GM12878 (cell line): ENCODE results near the gene DLX5. TPM values are rescaled to one million over a fixed set of nuclear protein-coding genes. Genes with fewer than 3 reads are reported as not detected.

Experiments
- ATAC-seq: fragments of 200-7000 bp; cut with Tn5 transposase; 3 replicates; pipeline ENCODE4 v1.9.1; 2020; ENCODE audit warnings: mild to moderate bottlenecking, moderate library complexity
- BruUV-seq: library from RNA; stranded (reverse); fragments of 400-500 nt; replicated peaks from 2 replicates; lab custom pipeline; 2021; lab: Mats Ljungman, UMichigan
- CTCF ChIA-PET: fragments of 300-600 bp; sonication (Branson Sonifier 250); formaldehyde crosslinking; extraction: SDS; loops from one replicate; lab custom pipeline; 2021; ENCODE audit warnings: inconsistent platforms; lab: Yijun Ruan, JAX
- POLR2A ChIA-PET: fragments of 350-600 bp; formaldehyde crosslinking; extraction: SDS; loops from one replicate; lab custom pipeline; 2021; ENCODE audit warnings: inconsistent platforms; lab: Charles Lee
- RAD21 ChIA-PET: fragments of 300-600 bp; sonication (Branson Sonifier 250); formaldehyde crosslinking; loops from one replicate; lab custom pipeline; 2023; ENCODE audit warnings: antibody characterized with exemption; ENCODE audit not compliant: unreplicated experiment; lab: Charles Lee
- SMC1A ChIA-PET: fragments of 300-600 bp; sonication (Branson Sonifier 250); formaldehyde crosslinking; loops from one replicate; lab custom pipeline; 2023; ENCODE audit not compliant: unreplicated experiment, uncharacterized antibody; lab: Charles Lee
- DNase-seq: peaks from one replicate; pipeline ENCODE4 v3.0.0-alpha.2; 2011; ENCODE audit warnings: low read depth, low spot score
- FAIRE-seq: peaks from 3 replicates; lab custom pipeline; 2011; peaks lifted over from hg19 to GRCh38; lab: Jason Lieb, UNC
- H2AFZ ChIP-seq: 2 replicates; pipeline ENCODE4 v1.6.0; 2011; ENCODE audit warnings: low read depth, low read length, control low read depth; ENCODE audit not compliant: control insufficient read depth
- H3K27ac ChIP-seq: 2 replicates; pipeline ENCODE4 v1.5.1; 2011; ENCODE audit warnings: control low read depth; ENCODE audit not compliant: control insufficient read depth, insufficient read depth
- H3K27me3 ChIP-seq, 2 experiments: replicated peaks in 1 of 2; 2 replicates each; pipeline versions ENCODE4 v1.6.0 to v1.6.1; 2011; ENCODE audit warnings: low read length in 1 of 2; ENCODE audit not compliant: control insufficient read depth in 2 of 2, insufficient read depth in 2 of 2
- H3K36me3 ChIP-seq, 2 experiments: 2 replicates each; pipeline ENCODE4 v1.5.1; 2011; ENCODE audit warnings: low read length in 1 of 2; ENCODE audit not compliant: control insufficient read depth in 2 of 2, insufficient read depth in 2 of 2
- H3K4me1 ChIP-seq: 2 replicates; pipeline ENCODE4 v1.6.1; 2011; ENCODE audit warnings: mild to moderate bottlenecking, low read length, moderate library complexity, mixed read lengths; ENCODE audit not compliant: control insufficient read depth, insufficient read depth
- H3K4me2 ChIP-seq: 2 replicates; pipeline ENCODE4 v1.6.0; 2011; ENCODE audit warnings: control low read depth; ENCODE audit not compliant: control insufficient read depth, insufficient read depth
- H3K4me3 ChIP-seq: fragments of 200-600 bp; sonication (generic); 2 replicates; pipeline ENCODE4 v1.5.1; 2016
- H3K79me2 ChIP-seq: 2 replicates; pipeline ENCODE4 v1.6.0; 2011; ENCODE audit warnings: low read length; ENCODE audit not compliant: control insufficient read depth, insufficient read depth
- H3K9ac ChIP-seq: 2 replicates; pipeline ENCODE4 v1.8.0; 2011; ENCODE audit warnings: low read length, control low read depth, mixed read lengths; ENCODE audit not compliant: control insufficient read depth, insufficient read depth
- H3K9me3 ChIP-seq: replicated peaks from 3 replicates; pipeline ENCODE4 v1.5.1; 2011; ENCODE audit warnings: mild to moderate bottlenecking, low read length; ENCODE audit not compliant: control insufficient read depth, insufficient read depth
- H4K20me1 ChIP-seq: 2 replicates; pipeline ENCODE4 v1.6.0; 2011; ENCODE audit not compliant: control insufficient read depth, insufficient read depth
- BCL11A ChIP-seq: IDR thresholded peaks from 2 replicates; pipeline ENCODE4 v1.6.1; 2011; ENCODE audit warnings: low read depth, low read length
- CEBPB ChIP-seq, 2 experiments: fragments of 150-350 bp in 1 of 2; IDR thresholded peaks; 2 replicates each; pipeline ENCODE4 v1.6.1; 2012 to 2014; ENCODE audit warnings: low read depth in 2 of 2, low read length in 2 of 2, borderline replicate concordance in 1 of 2, inconsistent platforms in 1 of 2
- EGR1 ChIP-seq, 2 experiments: IDR thresholded peaks; 1 replicate in 1 of 2; 2 replicates in 1 of 2; pipeline ENCODE4 v1.6.1; 2011 to 2012; ENCODE audit warnings: low read depth in 2 of 2, low read length in 2 of 2, borderline replicate concordance in 1 of 2, mild to moderate bottlenecking in 1 of 2, moderate library complexity in 1 of 2
- ESRRA ChIP-seq: IDR thresholded peaks from 2 replicates; pipeline ENCODE4 v1.6.1; 2012; ENCODE audit warnings: mild to moderate bottlenecking, low read length, improper control_type of control experiment
- GATAD2B ChIP-seq: fragments of 450-650 bp; conservative IDR thresholded peaks from 2 replicates; pipeline ENCODE4 v1.6.1; 2017; ENCODE audit warnings: low read depth, mild to moderate bottlenecking, moderate library complexity
- HDAC2 ChIP-seq: fragments of 200-600 bp; sonication (generic); IDR thresholded peaks from 2 replicates; pipeline ENCODE4 v1.6.1; 2017
- HSF1 ChIP-seq: fragments of 150-350 bp; IDR thresholded peaks from 2 replicates; pipeline ENCODE4 v1.6.1; 2014; ENCODE audit warnings: mild to moderate bottlenecking, low read depth, low read length
- IRF4 ChIP-seq: IDR thresholded peaks from 2 replicates; pipeline ENCODE4 v1.6.1; 2011; ENCODE audit warnings: low read depth, low read length
- KAT2A ChIP-seq: conservative IDR thresholded peaks from 2 replicates; pipeline ENCODE4 v1.6.1; 2011; ENCODE audit warnings: low read depth, low read length; ENCODE audit not compliant: control insufficient read depth
- MAX ChIP-seq: IDR thresholded peaks from 2 replicates; pipeline ENCODE4 v1.6.1; 2012; ENCODE audit warnings: low read depth, low read length, improper control_type of control experiment
- MTA3 ChIP-seq: IDR thresholded peaks from 2 replicates; pipeline ENCODE4 v1.6.1; 2012; ENCODE audit warnings: low read length, inconsistent platforms, borderline replicate concordance
- NRF1 ChIP-seq: conservative IDR thresholded peaks from 2 replicates; pipeline ENCODE4 v1.6.1; 2011; ENCODE audit warnings: mild to moderate bottlenecking, low read depth, low read length, improper control_type of control experiment
- PML ChIP-seq: IDR thresholded peaks from 2 replicates; pipeline ENCODE4 v1.6.1; 2012; ENCODE audit warnings: low read length, inconsistent platforms
- POLR2A ChIP-seq: IDR thresholded peaks from 2 replicates; pipeline ENCODE4 v1.6.1; 2011; ENCODE audit warnings: low read depth, mild to moderate bottlenecking, low read length
- PRDM15 ChIP-seq: fragments of 450-650 bp; formaldehyde crosslinking; IDR thresholded peaks from 2 replicates; pipeline ENCODE4 v1.4.0; 2020; ENCODE audit warnings: mild to moderate bottlenecking, moderate library complexity
- SIX5 ChIP-seq: IDR thresholded peaks from 2 replicates; pipeline ENCODE4 v1.6.1; 2011; ENCODE audit warnings: mild to moderate bottlenecking, low read depth, low read length, moderate library complexity; ENCODE audit not compliant: severe bottlenecking
- SREBF1 ChIP-seq: IDR thresholded peaks from 2 replicates; pipeline ENCODE4 v1.6.1; 2012; ENCODE audit warnings: mild to moderate bottlenecking, low read length
- TAF1 ChIP-seq: IDR thresholded peaks from 2 replicates; pipeline ENCODE4 v1.6.1; 2011; ENCODE audit warnings: mild to moderate bottlenecking, low read depth, low read length, borderline replicate concordance
- TARDBP ChIP-seq: IDR thresholded peaks from 2 replicates; pipeline ENCODE4 v1.6.1; 2016; ENCODE audit warnings: borderline replicate concordance
- TCF12 ChIP-seq: IDR thresholded peaks from 2 replicates; pipeline ENCODE4 v1.6.1; 2011; ENCODE audit warnings: low read depth, mild to moderate bottlenecking, low read length
- ZNF217 ChIP-seq: fragments of 450-650 bp; IDR thresholded peaks from 2 replicates; pipeline ENCODE4 v1.6.1; 2017; ENCODE audit warnings: antibody characterized with exemption, mild to moderate bottlenecking
- ZSCAN29 ChIP-seq: fragments of 450-650 bp; IDR thresholded peaks from 2 replicates; pipeline ENCODE4 v1.6.1; 2017; ENCODE audit warnings: mild to moderate bottlenecking, moderate library complexity
- WGBS: methylation state at CpG from one replicate; pipeline ENCODE4 v1.1.6; 2016; ENCODE audit warnings: low lambda C conversion rate; ENCODE audit not compliant: insufficient replicate concordance, insufficient coverage; ENCODE audit errors: missing lambda C conversion rate; 5-methylcytosine and 5-hydroxymethylcytosine counted together
- in situ Hi-C: fragments of 300-500 bp; cut with MboI; formaldehyde crosslinking; loops from 9 replicates; pipeline ENCODE4 v1.14.3; 2018; ENCODE audit warnings: mixed read lengths
- intact Hi-C: fragments of 100-400 bp; cut with micrococcal nuclease; formaldehyde crosslinking; loops from one replicate; pipeline ENCODE4 v1.14.2; 2022; ENCODE audit not compliant: unreplicated experiment
- polyA plus RNA-seq, 11 experiments: library from polyadenylated mRNA; depleted of rRNA in 4 of 11; unstranded in 6 of 11; stranded (reverse) in 5 of 11; fragments of >200 nt; fragmentation: Nextera tagmentation in 4 of 11; fragmentation: Illumina TruSeq in 1 of 11; extraction: Ambion mirVana in 4 of 11; extraction: Trizol in 1 of 11; gene quantifications; 1 replicate in 1 of 11; 2 replicates in 10 of 11; pipeline versions ENCODE4 v1.2.1 to v1.2.3, GENCODE V29; 2011 to 2016; ENCODE audit warnings: inconsistent platforms in 2 of 11, missing spikeins in 2 of 11, low read depth in 1 of 11
- total RNA-seq, 4 experiments: library from RNA; depleted of rRNA in 3 of 4; stranded (reverse); fragments of >200 nt in 3 of 4; fragmentation: Illumina TruSeq in 1 of 4; extraction: Trizol in 1 of 4; gene quantifications; 2 replicates each; pipeline versions ENCODE4 v1.2.1 to v1.2.3, GENCODE V29; 2013 to 2021

The DLX5 gene
- total and polyA plus RNA-seq, 10 of the 15 experiments (the other 5 are each of a cell fraction or from before 2014, with no cell fraction given): not detected

DNA sequence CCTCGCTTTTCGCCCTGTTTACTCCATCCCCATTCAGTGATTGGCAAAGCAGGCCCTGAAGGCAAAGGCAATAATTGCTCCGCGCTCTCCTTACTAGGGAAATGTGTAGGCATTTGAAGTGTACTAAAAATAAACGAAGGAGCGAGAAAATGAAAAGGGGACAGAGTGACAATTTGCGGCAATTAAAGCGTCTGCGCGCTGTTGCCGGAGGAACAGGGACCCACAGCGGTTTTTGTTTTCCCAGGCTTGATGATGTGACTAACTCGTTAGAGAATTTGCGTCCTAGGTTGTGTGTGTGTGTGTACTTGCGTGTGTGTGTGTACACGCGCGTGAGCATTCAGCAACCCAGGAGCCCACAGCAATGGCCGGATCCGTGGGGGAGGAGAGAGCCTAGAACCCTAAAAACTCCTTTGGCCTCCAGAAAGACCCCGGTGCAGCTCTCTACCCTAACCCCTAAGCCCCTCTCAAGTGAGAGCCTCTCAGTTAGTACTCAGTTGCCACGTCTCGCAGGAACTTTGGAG, 27.1 kb downstream of the DLX5 start (continued):
- TF ChIP-seq CEBPB (IDR thresholded peaks at IDR 0.05; ENCODE audit: borderline replicate concordance in 1 of 2, low read depth in 2 of 2, low read length in 2 of 2) (no peak), HDAC2 (no peak), EGR1 (IDR thresholded peaks at IDR 0.05; ENCODE audit: borderline replicate concordance in 1 of 2, low read depth in 2 of 2, low read length in 2 of 2) (no peak), SREBF1 (no peak), TCF12 (no peak), MAX (no peak), SIX5 (no peak), ZNF217 (no peak)

DNA sequence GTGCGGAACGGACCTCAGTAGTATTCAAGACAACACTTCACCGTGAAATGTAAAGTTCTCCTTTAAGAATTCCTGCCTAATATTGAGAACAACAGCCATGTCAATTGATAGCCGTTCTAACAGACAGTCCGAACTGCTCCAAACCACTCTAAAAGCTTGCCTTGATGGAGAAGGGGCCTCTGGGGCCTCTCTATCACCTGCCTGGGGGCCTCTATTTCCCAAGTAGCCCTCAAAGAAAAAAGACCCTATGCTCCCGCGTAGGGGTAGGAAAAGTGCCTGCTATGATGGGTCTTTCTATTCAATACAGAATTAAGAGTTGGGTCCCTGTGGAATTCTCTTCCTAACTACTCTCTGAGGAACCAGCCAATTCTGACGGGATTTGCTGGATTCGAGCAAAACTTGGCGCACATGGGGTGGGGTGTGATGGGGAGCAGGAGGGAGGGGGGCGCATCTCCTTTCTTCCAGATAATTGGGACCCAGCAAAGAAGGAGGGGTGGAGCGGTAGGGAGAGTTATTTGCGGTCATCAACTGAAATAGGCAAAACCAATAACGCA, 27.6 kb downstream of the DLX5 start:
- intact Hi-C loops (no loop called here), in situ Hi-C loops (no loop called here)
- Histone ChIP-seq H3K79me2 (no peaks in the 10 kb centered on the region), H4K20me1 (no peaks in the 10 kb centered on the region; the same call in 1 of the 2 replicates), H3K9me3 (no peaks in the 10 kb centered on the region; the same call in 2 of the 3 replicates), H3K4me1 (no peaks in the 10 kb centered on the region), H3K4me2 (no peak overlapping the region), H3K27me3 (peaks cover 17 to 26% of the 10 kb centered on the region in 2 experiments)
- BruUV-seq: no TSS peak
- SMC1A ChIA-PET: no interaction called here
- WGBS: 15% methylated on average over 13 of the region's 14 CpGs
- POLR2A ChIA-PET: no interaction called here
- CTCF ChIA-PET: no interaction called here
- ATAC-seq: no peak
- TF ChIP-seq HSF1 (no peak), MTA3 (no peak), PRDM15 (CRISPR knock-in tag) (no peak), PML (no peak), BCL11A (no peak), GATAD2B (no peak), IRF4 (no peak), TAF1 (no peak), KAT2A (no peak), ESRRA (no peak), NRF1 (no peak), POLR2A (no peak), ZSCAN29 (no peak), TARDBP (no peak)
- TF ChIP-seq, all 136 proteins: peak for 0
- H2AFZ ChIP-seq: no peak overlapping the region
- no peaks in the 10 kb centered on the region for H3K36me3 ChIP-seq
- FAIRE-seq (no peak), DNase-seq (no peak)
- H3K9ac ChIP-seq: no peak overlapping the region
- H3K27ac ChIP-seq: no peak overlapping the region
- RAD21 ChIA-PET: no interaction called here
- no peak overlapping the region for H3K4me3 ChIP-seq
